ENCODE measurements around the gene TMEM259.

TMEM259 gene

DNA sequence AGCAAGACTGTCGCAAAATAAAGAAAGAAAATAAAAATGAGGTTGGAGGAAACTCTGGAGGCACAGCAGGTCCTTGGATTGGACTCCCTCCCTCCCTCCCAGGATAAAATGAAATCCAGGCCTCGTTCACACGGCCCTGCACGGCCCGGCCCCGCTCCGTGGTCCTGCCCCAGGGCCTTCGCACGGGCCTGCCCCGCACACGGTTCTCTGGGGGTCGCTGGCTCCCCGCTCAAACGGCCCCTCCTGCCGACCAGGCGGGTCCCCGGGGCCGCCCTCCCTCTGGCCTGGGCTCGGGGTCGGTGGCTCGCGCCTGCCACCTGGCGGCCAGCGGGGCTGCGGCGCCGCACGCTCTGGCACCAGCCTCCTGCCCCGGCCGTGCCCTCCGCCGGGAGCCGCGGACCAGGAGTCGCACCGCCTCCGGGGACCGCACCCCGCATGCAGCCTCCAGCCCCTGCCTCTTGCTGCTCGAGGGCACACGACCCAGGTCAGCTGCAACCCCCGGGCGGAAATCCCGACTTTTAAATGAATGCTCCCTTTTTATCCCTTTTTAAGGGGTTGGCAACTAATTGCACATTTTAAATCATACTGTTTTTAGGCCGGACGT, 38.3 kb downstream of the TMEM259 start:
- DNase-seq, result peak; percentile 52 to 66 (median 57)

GRCh38 chr19:980133-980998, 40.6 kb downstream of the TMEM259 start:
- no peak for DNase-seq

DNA sequence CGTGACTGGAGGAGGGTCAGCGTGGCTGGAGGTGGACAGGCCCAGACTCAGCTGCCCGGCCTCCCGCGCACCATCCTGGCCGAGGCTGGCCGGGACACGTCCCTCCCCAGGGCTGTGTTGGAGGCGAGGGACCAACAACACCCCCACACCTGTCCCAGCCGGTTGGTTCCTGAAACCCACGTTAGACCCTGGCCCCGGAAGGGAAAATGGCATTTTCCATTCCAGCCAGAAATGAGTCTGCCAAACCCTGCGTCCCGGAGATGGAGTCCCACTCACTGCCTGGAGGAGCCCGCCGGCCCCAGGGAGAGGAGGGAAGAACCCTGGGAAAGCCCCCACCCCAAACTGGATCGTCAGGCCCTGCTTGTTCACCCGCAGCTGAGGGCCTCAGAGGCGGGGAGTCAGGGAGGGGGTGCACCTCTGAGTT, 41.6 kb downstream of the TMEM259 start:
- no peak for DNase-seq

DNA sequence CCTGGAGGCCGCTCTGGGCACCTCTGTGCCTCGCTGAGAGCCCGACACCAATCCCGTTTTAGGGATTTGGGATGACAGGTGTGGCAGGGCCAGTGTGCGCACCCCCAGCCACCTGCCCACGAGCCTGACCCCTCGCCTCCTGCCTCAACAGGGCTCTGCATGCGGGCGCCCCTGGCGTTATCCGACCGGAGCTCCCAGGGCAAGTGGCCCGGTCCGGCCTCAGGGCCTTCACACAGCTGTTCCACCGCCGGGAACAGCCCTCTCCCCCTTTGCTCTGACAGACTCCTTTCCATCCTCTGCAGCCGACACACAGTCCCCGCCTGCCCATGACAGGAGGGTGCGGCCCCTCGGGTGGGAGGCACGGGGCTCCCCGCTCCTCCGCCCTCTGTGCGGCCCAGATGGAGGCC, 43.9 kb downstream of the TMEM259 start:
- DNase-seq, result no peak

DNA sequence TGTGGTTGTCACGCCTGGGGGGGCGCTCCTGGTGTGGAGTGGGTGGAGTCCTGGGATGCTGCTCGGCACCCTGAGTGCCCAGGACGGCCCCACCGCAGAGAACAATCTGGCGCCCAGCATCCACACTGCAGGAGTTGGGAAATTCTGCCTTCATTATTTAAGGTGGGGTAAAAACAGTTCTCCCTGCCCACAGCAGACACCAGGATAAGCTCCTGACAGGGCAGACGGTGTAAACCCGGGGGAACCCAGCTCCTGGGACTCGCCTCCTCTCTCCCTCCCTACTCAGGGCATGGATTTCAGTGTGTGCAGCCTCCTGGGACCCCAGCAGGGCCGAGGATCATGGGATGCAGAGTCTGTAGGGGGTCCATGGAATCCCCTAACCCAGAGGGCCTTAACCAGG, 44.4 kb downstream of the TMEM259 start:
- no peak for DNase-seq

DNA sequence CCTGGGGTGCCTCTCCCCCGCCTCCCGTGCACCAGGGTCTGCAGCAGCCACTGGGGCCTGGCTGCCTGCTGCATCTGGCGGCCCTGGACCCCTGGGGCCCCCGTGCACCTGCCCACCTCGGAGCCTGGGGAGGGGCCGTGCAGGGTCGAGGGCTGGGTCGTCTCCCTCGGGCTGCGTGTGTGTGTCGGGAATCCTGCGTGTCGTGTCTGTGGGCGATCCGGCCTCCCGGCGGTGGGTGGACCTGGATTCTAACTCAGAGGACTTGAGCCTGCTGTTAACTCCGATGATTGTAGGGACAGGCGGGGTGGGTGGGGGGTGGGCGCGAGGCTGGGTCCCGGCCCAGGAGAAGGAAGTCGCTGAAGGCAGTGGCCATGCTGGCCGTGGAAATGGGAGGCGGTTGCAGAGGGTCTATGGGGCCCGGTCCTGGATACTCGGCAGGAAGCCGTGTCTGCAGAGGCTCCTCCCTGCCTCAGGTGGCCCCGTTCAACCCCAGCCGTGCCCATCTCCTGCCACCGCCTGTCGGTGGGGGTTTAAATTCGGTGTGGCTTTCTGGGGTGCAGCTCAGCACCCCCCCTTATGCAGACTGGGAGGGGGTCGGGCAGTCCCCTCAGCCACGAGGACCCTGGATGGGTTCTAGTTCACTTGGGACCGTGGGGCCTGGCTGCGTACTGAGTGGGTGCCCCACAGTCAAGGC, 46.2 kb downstream of the TMEM259 start:
- DNase-seq, result no peak

- no peak for DNase-seq
These were observed 47.0 kb downstream of the TMEM259 start for GRCh38 chr19:973726-974563.

GRCh38 chr19:972281-972680, 48.6 kb downstream of the TMEM259 start:
- DNase-seq, result no peak

- no peak for DNase-seq
These were observed 49.1 kb downstream of the TMEM259 start for GRCh38 chr19:971795-972194.

GRCh38 chr19:970695-971094, 50.2 kb downstream of the TMEM259 start:
- DNase-seq, result no peak

GRCh38 chr19:966485-967088, 54.3 kb downstream of the TMEM259 start:
- no peak for DNase-seq

GRCh38 chr19:964761-965694, 55.9 kb downstream of the TMEM259 start:
- DNase-seq, result no peak

GRCh38 chr19:964116-964520, 56.8 kb downstream of the TMEM259 start:
- no peak for DNase-seq

GRCh38 chr19:963486-963951, 57.4 kb downstream of the TMEM259 start:
- no peak for DNase-seq

DNA sequence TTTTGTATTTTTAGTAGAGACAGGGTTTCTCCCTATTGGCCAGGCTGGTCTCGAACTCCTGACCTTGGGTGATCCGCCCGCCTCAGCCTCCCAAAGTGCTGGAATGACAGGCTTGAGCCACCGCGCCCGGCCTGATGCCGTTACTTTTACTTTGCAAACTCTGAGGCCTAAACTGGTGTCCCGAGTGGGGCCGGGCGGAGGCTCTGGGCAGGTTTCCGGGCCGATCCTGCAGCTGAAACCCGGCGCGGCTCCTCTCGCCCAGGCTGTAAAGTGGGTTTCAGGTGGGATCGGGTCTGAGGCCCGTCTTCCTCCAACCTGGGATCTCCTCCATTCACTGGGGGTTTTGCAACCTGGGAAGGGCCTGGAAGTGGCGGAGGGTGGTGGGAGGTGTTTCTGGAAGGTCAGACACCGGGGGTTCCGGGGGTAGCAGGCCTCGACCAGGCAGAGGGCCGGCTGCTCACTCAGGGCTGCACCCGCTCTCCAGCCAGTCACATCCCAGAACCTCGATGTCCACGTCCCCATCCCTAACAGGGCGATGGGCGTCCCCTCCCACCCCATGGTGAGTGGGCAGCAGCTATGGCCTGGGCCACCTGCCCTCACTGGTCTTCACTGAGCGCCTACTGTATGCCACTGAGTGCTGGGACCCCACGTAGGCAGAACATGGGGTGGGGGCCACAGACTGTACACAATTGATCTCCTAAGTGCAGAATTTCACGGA, 58.1 kb downstream of the TMEM259 start:
- DNase-seq, result no peak

DNA sequence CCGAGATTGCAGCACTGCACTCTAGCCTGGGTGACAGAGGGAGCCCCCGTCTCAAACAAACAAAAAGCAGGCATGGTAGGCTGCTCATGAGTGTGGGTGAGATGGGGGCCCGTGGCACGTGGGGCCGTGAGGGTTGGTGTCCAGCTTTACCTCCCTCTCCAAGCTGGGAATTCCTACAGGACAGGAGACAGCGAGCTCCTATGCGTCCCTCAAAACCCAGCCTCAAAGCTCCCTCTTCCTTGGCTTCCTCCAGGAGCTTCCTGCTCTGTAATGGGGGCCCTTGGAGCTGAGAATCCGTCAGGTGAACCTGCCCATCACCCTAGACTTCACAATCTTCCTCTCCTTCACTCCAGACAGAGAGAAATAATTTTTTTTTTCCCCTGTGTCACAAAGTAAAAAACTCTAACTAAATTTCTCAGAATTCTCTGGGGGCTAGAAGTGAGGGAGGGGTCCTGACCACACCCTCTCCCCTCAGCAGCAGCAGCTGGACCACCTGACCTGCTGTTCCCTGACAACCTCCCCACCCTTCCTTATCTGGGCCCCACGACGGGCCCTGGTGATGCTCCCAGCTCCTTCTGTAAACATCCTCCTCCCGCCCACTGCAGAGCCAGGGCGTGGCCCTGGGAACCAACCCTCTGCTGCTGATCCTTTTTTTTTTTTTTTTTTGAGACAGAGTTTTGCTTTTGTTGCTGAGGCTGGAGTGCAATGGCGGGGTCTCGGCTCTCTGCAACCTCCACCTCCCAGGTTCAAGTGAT, 58.9 kb downstream of the TMEM259 start:
- no peak for DNase-seq

DNA sequence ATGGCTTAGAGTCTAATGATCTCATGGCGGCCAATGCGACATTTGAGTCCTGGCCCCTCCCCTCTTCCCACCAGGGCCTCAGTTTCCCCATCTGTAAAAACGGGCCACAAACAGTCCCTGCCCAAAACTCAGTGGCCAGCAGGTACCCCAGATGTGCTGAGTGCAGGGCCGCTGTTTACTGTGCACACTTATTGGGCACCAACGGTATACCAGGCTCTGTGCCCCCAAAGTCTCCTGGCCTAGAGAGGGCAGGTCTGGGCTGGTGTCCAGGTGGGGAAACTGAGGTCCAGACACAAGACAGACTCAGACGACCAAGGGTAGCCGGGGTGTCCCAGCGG, 60.4 kb downstream of the TMEM259 start:
- DNase-seq, result no peak

- no peak for DNase-seq
These were observed 60.9 kb downstream of the TMEM259 start for GRCh38 chr19:960020-960419.
